Measurements from ENCODE around the gene CASD1. TPM values are rescaled to one million over a fixed set of nuclear protein-coding genes. Genes with fewer than 3 reads are reported as not detected.

Gene CASD1
- total RNA-seq, 4 donors from 2014 or later: 21.2 to 24.9 (median 21.9) TPM

DNA sequence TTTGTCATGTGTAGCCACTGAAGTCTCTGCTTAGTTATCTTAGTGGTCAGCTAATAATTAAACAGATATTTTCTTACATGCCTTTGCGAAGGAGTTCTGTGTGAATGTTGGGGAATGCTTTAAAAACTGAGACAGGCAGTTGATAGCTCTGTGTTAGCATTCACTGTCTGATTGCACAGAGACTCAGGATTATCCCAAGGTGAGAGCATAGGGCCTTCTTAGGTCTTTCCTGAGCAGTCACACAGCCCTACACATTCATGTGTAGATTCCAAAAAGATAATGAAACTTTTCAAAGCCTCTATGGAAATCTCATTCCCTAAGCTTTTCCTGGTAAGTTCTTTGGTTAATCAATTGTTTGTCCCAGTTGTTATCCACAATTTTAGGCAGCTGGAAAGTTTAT, 67.7 kb downstream of the CASD1 start:
- Histone ChIP-seq H3K4me1 (no peaks in the 10 kb centered on the region), H3K27ac (no peak overlapping the region), H3K4me3 (no peak overlapping the region), H3K36me3 (peaks cover 0 to 46% (median 0%) of the 10 kb centered on the region in 3 donors), H3K9me3 (peaks cover 0 to 40% (median 6%) of the 10 kb centered on the region in 4 donors), H3K27me3 (no peaks in the 10 kb centered on the region)
- TF ChIP-seq EP300 (IDR thresholded peaks at IDR 0.05) (no peak), POLR2A (IDR thresholded peaks at IDR 0.05) (no peak)
- TF ChIP-seq, protein P1, sequence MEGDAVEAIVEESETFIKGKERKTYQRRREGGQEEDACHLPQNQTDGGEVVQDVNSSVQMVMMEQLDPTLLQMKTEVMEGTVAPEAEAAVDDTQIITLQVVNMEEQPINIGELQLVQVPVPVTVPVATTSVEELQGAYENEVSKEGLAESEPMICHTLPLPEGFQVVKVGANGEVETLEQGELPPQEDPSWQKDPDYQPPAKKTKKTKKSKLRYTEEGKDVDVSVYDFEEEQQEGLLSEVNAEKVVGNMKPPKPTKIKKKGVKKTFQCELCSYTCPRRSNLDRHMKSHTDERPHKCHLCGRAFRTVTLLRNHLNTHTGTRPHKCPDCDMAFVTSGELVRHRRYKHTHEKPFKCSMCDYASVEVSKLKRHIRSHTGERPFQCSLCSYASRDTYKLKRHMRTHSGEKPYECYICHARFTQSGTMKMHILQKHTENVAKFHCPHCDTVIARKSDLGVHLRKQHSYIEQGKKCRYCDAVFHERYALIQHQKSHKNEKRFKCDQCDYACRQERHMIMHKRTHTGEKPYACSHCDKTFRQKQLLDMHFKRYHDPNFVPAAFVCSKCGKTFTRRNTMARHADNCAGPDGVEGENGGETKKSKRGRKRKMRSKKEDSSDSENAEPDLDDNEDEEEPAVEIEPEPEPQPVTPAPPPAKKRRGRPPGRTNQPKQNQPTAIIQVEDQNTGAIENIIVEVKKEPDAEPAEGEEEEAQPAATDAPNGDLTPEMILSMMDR (IDR thresholded peaks at IDR 0.05): no peak
- WGBS, 2 donors: 97% methylated on average over 1 of the region's 1 CpG
- no peak for DNase-seq (ENCODE audit: low spot score in 2 of 2)

DNA sequence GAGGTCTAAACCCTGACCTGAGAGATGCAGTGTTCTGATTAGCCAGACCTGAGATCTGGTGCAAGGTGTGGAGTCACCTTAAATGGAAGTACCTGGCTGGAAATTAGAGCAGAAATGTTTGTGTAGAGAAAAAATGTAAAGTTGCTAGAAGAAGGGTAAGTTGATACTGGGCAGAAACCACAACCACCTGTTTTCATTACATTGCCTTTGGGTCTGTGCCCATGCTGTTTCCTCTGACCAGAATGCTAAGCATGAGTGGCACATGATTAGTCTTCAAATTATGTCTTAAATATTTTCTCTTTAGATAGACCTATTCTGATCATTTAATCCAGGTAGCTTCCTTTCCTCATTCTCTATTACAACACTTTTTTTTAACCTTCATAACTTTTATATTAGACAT, 69.0 kb downstream of the CASD1 start:
- no peak for TF ChIP-seq POLR2A (IDR thresholded peaks at IDR 0.05)
- no peak for TF ChIP-seq EP300 (IDR thresholded peaks at IDR 0.05)
- TF ChIP-seq, protein P1 (IDR thresholded peaks at IDR 0.05): no peak
- Histone ChIP-seq H3K4me3 (no peak overlapping the region), H3K27ac (no peak overlapping the region), H3K4me1 (no peaks in the 10 kb centered on the region), H3K9me3 (peaks cover 0 to 30% (median 3%) of the 10 kb centered on the region in 4 donors), H3K36me3 (peaks cover 0 to 46% (median 0%) of the 10 kb centered on the region in 3 donors), H3K27me3 (no peaks in the 10 kb centered on the region)
- no peak for DNase-seq (ENCODE audit: low spot score in 2 of 2)

- no peak for DNase-seq (ENCODE audit: low spot score in 2 of 2)
- Histone ChIP-seq H3K4me1 (no peaks in the 10 kb centered on the region), H3K27ac (no peak overlapping the region), H3K9me3 (peaks cover 0 to 23% (median 3%) of the 10 kb centered on the region in 4 donors), H3K27me3 (no peaks in the 10 kb centered on the region), H3K4me3 (no peak overlapping the region), H3K36me3 (peaks cover 0 to 47% (median 0%) of the 10 kb centered on the region in 3 donors)
- WGBS, 2 donors: 96% methylated on average over 2 of the region's 2 CpGs
- TF ChIP-seq, protein P1 (IDR thresholded peaks at IDR 0.05): no peak
- TF ChIP-seq EP300 (IDR thresholded peaks at IDR 0.05) (no peak), POLR2A (IDR thresholded peaks at IDR 0.05) (no peak)
Observed at GRCh38 chr7:94579470-94579869, 69.9 kb downstream of the CASD1 start.

GRCh38 chr7:94580601-94581000, 71.0 kb downstream of the CASD1 start:
- no peak overlapping the region for H3K27ac ChIP-seq
- peaks cover 0 to 11% (median 1%) of the 10 kb centered on the region in 4 donors for H3K9me3 ChIP-seq
- DNase-seq (ENCODE audit: low spot score in 2 of 2): no peak
- TF ChIP-seq EP300 (IDR thresholded peaks at IDR 0.05): peak in 1 of 2 donors; percentile 13
- no peak for TF ChIP-seq POLR2A (IDR thresholded peaks at IDR 0.05)
- TF ChIP-seq, protein P1 (IDR thresholded peaks at IDR 0.05): no peak
- no peaks in the 10 kb centered on the region for H3K4me1 ChIP-seq
- no peaks in the 10 kb centered on the region for H3K27me3 ChIP-seq
- H3K36me3 ChIP-seq: peaks cover 0 to 40% (median 0%) of the 10 kb centered on the region in 3 donors
- no peak overlapping the region for H3K4me3 ChIP-seq
- WGBS, 2 donors: 72 to 78% methylated on average over 1 of the region's 1 CpG

DNA sequence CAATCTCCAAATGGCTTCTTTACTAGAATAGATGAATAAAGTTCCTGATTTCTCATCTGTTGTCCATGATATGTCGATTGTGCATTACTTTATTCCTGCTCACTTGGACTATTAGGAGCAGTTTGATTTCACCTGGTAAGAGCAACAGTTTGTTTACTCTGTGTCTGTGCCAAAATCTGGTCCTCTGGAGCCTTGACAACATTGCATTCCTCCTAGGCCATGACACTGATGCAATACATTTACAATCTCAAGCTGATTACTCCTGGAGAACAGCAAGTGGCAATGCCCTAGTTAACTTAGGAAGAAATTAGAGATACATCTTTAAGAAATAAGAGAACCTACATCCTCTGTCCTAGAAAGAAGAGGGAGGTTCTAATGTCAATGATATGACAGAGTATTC, 74.5 kb downstream of the CASD1 start:
- Histone ChIP-seq H3K27ac (no peak overlapping the region), H3K4me3 (no peak overlapping the region), H3K36me3 (peaks cover 0 to 10% (median 0%) of the 10 kb centered on the region in 3 donors), H3K4me1 (no peaks in the 10 kb centered on the region), H3K9me3 (no peaks in the 10 kb centered on the region), H3K27me3 (no peaks in the 10 kb centered on the region)
- WGBS, 2 donors: 86% methylated on average over 1 of the region's 1 CpG
- no peak for TF ChIP-seq EP300 (IDR thresholded peaks at IDR 0.05)
- TF ChIP-seq POLR2A (IDR thresholded peaks at IDR 0.05): no peak
- TF ChIP-seq, protein P1 (IDR thresholded peaks at IDR 0.05): no peak
- DNase-seq (ENCODE audit: low spot score in 2 of 2): no peak

Data from tibial nerve (tissue), 4 donors.